GM23338 (cell line): ENCODE results near the gene PTTG1IP. TPM values are rescaled to one million over a fixed set of nuclear protein-coding genes. Genes with fewer than 3 reads are reported as not detected.

Experiments
- ATAC-seq: fragments of 200-7000 bp; cut with Tn5 transposase; 3 replicates; pipeline ENCODE4 v1.9.1; 2020
- DNase-seq: peaks from one replicate; pipeline ENCODE4 v3.0.0-alpha.2; 2015; ENCODE audit warnings: low spot score
- H2AFZ ChIP-seq: fragments of 200-600 bp; sonication (generic); 2 replicates; pipeline ENCODE4 v1.8.0; 2016; ENCODE audit warnings: antibody characterized with exemption, mild to moderate bottlenecking, moderate library complexity
- H3F3A ChIP-seq: fragments of 200-600 bp; sonication (generic); replicated peaks from 2 replicates; pipeline ENCODE4 v1.8.0; 2017; ENCODE audit warnings: antibody characterized with exemption, mixed run types, low read depth
- H3K27ac ChIP-seq: fragments of 200-600 bp; sonication (generic); 2 replicates; pipeline ENCODE4 v1.6.1; 2016; ENCODE audit warnings: low read depth
- H3K27me3 ChIP-seq: fragments of 200-600 bp; sonication (generic); 2 replicates; pipeline ENCODE4 v1.8.0; 2016; ENCODE audit warnings: mild to moderate bottlenecking, mixed run types, moderate library complexity; ENCODE audit not compliant: insufficient read depth
- H3K36me3 ChIP-seq: fragments of 200-600 bp; sonication (generic); 2 replicates; pipeline ENCODE4 v1.8.0; 2016; ENCODE audit warnings: mild to moderate bottlenecking; ENCODE audit not compliant: insufficient read depth
- H3K4me1 ChIP-seq: fragments of 200-600 bp; sonication (generic); 2 replicates; pipeline ENCODE4 v1.8.0; 2016; ENCODE audit warnings: mild to moderate bottlenecking, moderate library complexity; ENCODE audit not compliant: insufficient read depth
- H3K4me2 ChIP-seq: fragments of 200-600 bp; sonication (generic); 2 replicates; pipeline ENCODE4 v1.7.1; 2017; ENCODE audit warnings: mixed run types
- H3K4me3 ChIP-seq: fragments of 200-600 bp; sonication (generic); 2 replicates; pipeline ENCODE4 v1.6.1; 2016; ENCODE audit warnings: mixed run types
- H3K79me2 ChIP-seq: fragments of 200-600 bp; sonication (generic); replicated peaks from 2 replicates; pipeline ENCODE4 v1.8.0; 2017; ENCODE audit warnings: mild to moderate bottlenecking; ENCODE audit not compliant: insufficient read depth
- H3K9me2 ChIP-seq: fragments of 200-600 bp; sonication (generic); 2 replicates; pipeline ENCODE4 v1.8.0; 2017; ENCODE audit not compliant: insufficient read depth
- H4K20me1 ChIP-seq: fragments of 200-600 bp; sonication (generic); replicated peaks from 2 replicates; pipeline ENCODE4 v1.8.0; 2017; ENCODE audit warnings: mild to moderate bottlenecking; ENCODE audit not compliant: insufficient read depth
- H3K27ac Mint-ChIP-seq: 2 replicates; pipeline ENCODE4 v1.8.0; 2020; ENCODE audit warnings: inconsistent platforms, mild to moderate bottlenecking, moderate library complexity, mixed read lengths
- H3K27me3 Mint-ChIP-seq: 3 replicates; pipeline ENCODE4 v1.8.0; 2022; ENCODE audit warnings: low read depth, mild to moderate bottlenecking, moderate library complexity, mixed read lengths, inconsistent platforms; ENCODE audit not compliant: insufficient read depth, poor library complexity
- H3K36me3 Mint-ChIP-seq: 3 replicates; pipeline ENCODE4 v1.8.0; 2021; ENCODE audit warnings: low read depth, mild to moderate bottlenecking, inconsistent platforms, moderate library complexity, mixed read lengths
- H3K4me1 Mint-ChIP-seq: 3 replicates; pipeline ENCODE4 v1.8.0; 2020; ENCODE audit warnings: mild to moderate bottlenecking, inconsistent platforms, mixed read lengths
- H3K4me3 Mint-ChIP-seq: 3 replicates; pipeline ENCODE4 v1.8.0; 2021; ENCODE audit warnings: moderate library complexity, mild to moderate bottlenecking, inconsistent platforms, mixed read lengths
- H3K9me3 Mint-ChIP-seq: 3 replicates; pipeline ENCODE4 v1.8.0; 2020; ENCODE audit warnings: moderate library complexity, mild to moderate bottlenecking, inconsistent platforms, mixed read lengths
- CREB1 ChIP-seq: fragments of 250-450 bp; sonication (Bioruptor Pico); IDR thresholded peaks from 2 replicates; pipeline ENCODE4 v1.5.0; 2020; ENCODE audit warnings: low read depth, mild to moderate bottlenecking, moderate library complexity
- ETS1 ChIP-seq: IDR thresholded peaks from 2 replicates; pipeline ENCODE4 v1.6.1; 2016; ENCODE audit warnings: antibody characterized with exemption
- EZH2 ChIP-seq: fragments of 200-600 bp; sonication (generic); IDR thresholded peaks from one replicate; pipeline ENCODE4 v1.8.0; 2017; ENCODE audit warnings: antibody characterized with exemption, mild to moderate bottlenecking, low read depth; ENCODE audit not compliant: unreplicated experiment
- EZH2phosphoT487 ChIP-seq: fragments of 200-600 bp; sonication (generic); IDR thresholded peaks from one replicate; pipeline ENCODE4 v1.8.1; 2018; ENCODE audit warnings: antibody characterized with exemption; ENCODE audit not compliant: unreplicated experiment
- JUNB ChIP-seq: IDR thresholded peaks from one replicate; pipeline ENCODE4 v1.6.1; 2016; ENCODE audit warnings: antibody characterized with exemption; ENCODE audit not compliant: unreplicated experiment
- NANOG ChIP-seq: IDR thresholded peaks from 2 replicates; pipeline ENCODE4 v1.6.1; 2016; ENCODE audit warnings: antibody characterized with exemption, borderline replicate concordance
- POLR2AphosphoS5 ChIP-seq: IDR thresholded peaks from 2 replicates; pipeline ENCODE4 v1.6.1; 2016; ENCODE audit warnings: antibody characterized with exemption, low read depth
- STAT1 ChIP-seq: IDR thresholded peaks from one replicate; pipeline ENCODE4 v1.6.1; 2016; ENCODE audit warnings: antibody characterized with exemption; ENCODE audit not compliant: unreplicated experiment
- ZNF114 ChIP-seq: fragments of 250-450 bp; sonication (Bioruptor Pico); IDR thresholded peaks from 2 replicates; pipeline ENCODE4 v1.5.0; 2020; ENCODE audit warnings: mild to moderate bottlenecking, moderate library complexity
- ZNF331 ChIP-seq: fragments of 250-450 bp; sonication (Bioruptor Pico); IDR thresholded peaks from 2 replicates; pipeline ENCODE4 v1.5.0; 2020; ENCODE audit warnings: low read depth, mild to moderate bottlenecking, moderate library complexity
- ZNF462 ChIP-seq: fragments of 250-450 bp; sonication (Bioruptor Pico); IDR thresholded peaks from 2 replicates; pipeline ENCODE4 v1.5.0; 2020; ENCODE audit warnings: mild to moderate bottlenecking, moderate library complexity
- polyA plus RNA-seq: library from polyadenylated mRNA; unstranded; fragments of >200 nt; fragmentation: Nextera tagmentation; extraction: Ambion mirVana; gene quantifications from 2 replicates; pipeline ENCODE4 v1.2.1, GENCODE V29; 2016
- total RNA-seq: library from RNA; depleted of rRNA; stranded (reverse); fragments of >200 nt; shearing (Covaris generic); gene quantifications from 2 replicates; pipeline ENCODE4 v1.2.3, GENCODE V29; 2014
- TF ChIP-seq, protein P1 (sequence below): IDR thresholded peaks from one replicate; pipeline ENCODE4 v1.6.1; 2018; ENCODE audit warnings: antibody characterized with exemption; ENCODE audit not compliant: unreplicated experiment
- TF ChIP-seq, protein P2 (sequence below), 2 experiments: fragments of 200-600 bp in 1 of 2; sonication (generic) in 1 of 2; conservative IDR thresholded peaks; 2 replicates each; pipeline versions ENCODE4 v1.5.1 to v1.6.1; 2016 to 2017; ENCODE audit warnings: antibody characterized with exemption in 2 of 2, low read depth in 2 of 2, mild to moderate bottlenecking in 2 of 2, moderate library complexity in 1 of 2

The PTTG1IP gene
- total and polyA plus RNA-seq, 2 experiments from 2014 or later, result 99.9 to 172 TPM

GRCh38 chr21:44858291-44858690, 15.2 kb downstream of the PTTG1IP start:
- TF ChIP-seq NANOG, result no peak
- TF ChIP-seq ETS1, result no peak
- no peak for TF ChIP-seq POLR2AphosphoS5
- no peak for TF ChIP-seq ZNF331 (CRISPR knock-in tag)
- TF ChIP-seq, protein P1, sequence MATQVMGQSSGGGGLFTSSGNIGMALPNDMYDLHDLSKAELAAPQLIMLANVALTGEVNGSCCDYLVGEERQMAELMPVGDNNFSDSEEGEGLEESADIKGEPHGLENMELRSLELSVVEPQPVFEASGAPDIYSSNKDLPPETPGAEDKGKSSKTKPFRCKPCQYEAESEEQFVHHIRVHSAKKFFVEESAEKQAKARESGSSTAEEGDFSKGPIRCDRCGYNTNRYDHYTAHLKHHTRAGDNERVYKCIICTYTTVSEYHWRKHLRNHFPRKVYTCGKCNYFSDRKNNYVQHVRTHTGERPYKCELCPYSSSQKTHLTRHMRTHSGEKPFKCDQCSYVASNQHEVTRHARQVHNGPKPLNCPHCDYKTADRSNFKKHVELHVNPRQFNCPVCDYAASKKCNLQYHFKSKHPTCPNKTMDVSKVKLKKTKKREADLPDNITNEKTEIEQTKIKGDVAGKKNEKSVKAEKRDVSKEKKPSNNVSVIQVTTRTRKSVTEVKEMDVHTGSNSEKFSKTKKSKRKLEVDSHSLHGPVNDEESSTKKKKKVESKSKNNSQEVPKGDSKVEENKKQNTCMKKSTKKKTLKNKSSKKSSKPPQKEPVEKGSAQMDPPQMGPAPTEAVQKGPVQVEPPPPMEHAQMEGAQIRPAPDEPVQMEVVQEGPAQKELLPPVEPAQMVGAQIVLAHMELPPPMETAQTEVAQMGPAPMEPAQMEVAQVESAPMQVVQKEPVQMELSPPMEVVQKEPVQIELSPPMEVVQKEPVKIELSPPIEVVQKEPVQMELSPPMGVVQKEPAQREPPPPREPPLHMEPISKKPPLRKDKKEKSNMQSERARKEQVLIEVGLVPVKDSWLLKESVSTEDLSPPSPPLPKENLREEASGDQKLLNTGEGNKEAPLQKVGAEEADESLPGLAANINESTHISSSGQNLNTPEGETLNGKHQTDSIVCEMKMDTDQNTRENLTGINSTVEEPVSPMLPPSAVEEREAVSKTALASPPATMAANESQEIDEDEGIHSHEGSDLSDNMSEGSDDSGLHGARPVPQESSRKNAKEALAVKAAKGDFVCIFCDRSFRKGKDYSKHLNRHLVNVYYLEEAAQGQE, result no peak
- no peak for TF ChIP-seq ZNF462
- no peak for TF ChIP-seq STAT1
- no peak for TF ChIP-seq EZH2phosphoT487
- no peak for TF ChIP-seq JUNB
- TF ChIP-seq, protein P2, sequence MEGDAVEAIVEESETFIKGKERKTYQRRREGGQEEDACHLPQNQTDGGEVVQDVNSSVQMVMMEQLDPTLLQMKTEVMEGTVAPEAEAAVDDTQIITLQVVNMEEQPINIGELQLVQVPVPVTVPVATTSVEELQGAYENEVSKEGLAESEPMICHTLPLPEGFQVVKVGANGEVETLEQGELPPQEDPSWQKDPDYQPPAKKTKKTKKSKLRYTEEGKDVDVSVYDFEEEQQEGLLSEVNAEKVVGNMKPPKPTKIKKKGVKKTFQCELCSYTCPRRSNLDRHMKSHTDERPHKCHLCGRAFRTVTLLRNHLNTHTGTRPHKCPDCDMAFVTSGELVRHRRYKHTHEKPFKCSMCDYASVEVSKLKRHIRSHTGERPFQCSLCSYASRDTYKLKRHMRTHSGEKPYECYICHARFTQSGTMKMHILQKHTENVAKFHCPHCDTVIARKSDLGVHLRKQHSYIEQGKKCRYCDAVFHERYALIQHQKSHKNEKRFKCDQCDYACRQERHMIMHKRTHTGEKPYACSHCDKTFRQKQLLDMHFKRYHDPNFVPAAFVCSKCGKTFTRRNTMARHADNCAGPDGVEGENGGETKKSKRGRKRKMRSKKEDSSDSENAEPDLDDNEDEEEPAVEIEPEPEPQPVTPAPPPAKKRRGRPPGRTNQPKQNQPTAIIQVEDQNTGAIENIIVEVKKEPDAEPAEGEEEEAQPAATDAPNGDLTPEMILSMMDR (conservative IDR thresholded peaks at IDR 0.05; ENCODE audit: low read depth in 2 of 2), result no peak
- no peak for TF ChIP-seq CREB1
- TF ChIP-seq ZNF114 (CRISPR knock-in tag), result no peak
- no peak for TF ChIP-seq EZH2
- H3K27me3 ChIP-seq, result no peaks in the 10 kb centered on the region
- Mint-ChIP-seq H3K4me1 (peaks cover 11% of the 10 kb centered on the region; the same call in 2 of the 3 replicates), H3K4me3 (no peak overlapping the region), H3K9me3 (no peaks in the 10 kb centered on the region), H3K27ac (no peak overlapping the region), H3K36me3 (peaks cover 71% of the 10 kb centered on the region), H3K27me3 (peaks cover 11% of the 10 kb centered on the region)
- no peak overlapping the region for H2AFZ ChIP-seq
- peaks cover 72% of the 10 kb centered on the region for H3K79me2 ChIP-seq
- no peak overlapping the region for H3K4me2 ChIP-seq
- peaks cover 22% of the 10 kb centered on the region for H4K20me1 ChIP-seq
- H3K4me3 ChIP-seq, result no peak overlapping the region
- DNase-seq, result no peak
- peaks cover 16% of the 10 kb centered on the region for H3K36me3 ChIP-seq
- no peak for ATAC-seq
- H3K27ac ChIP-seq, result no peak overlapping the region
- no peaks in the 10 kb centered on the region for H3F3A ChIP-seq
- no peaks in the 10 kb centered on the region for H3K4me1 ChIP-seq
- no peaks in the 10 kb centered on the region for H3K9me2 ChIP-seq
